ENCODE data around the gene DIAPH3. TPM values are rescaled to one million over a fixed set of nuclear protein-coding genes. Genes with fewer than 3 reads are reported as not detected.
A peak's percentile ranks its signal among the peaks of the same experiment; 100 is the strongest.

The DIAPH3 gene
- total RNA-seq, 2 donors from 2014 or later, result 7.1 to 8.0 TPM

DNA sequence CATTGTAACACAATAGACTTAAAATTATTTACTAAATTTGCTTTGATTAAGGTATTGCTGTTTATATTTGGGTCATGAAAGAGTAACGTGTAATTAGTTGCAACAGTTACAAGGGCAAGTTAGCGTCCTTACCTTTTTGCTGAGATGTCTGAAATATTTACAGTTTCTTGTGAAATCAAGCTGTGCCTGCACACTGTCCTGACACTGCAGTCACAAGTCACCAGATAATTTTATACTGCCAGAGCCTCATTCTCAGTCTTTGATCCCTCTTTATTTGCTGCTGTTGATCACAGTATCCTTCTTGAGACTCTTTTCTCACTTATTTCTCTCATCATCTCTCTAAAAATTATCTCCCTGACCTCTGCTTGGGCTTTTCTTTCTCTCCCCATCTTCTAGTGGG, 8.4 kb upstream of the DIAPH3 start:
- no peak for ATAC-seq (ENCODE audit: insufficient number of reproducible peaks, low FRiP score, low read depth)
- no peaks in the 10 kb centered on the region for H3K9me3 ChIP-seq
- no peaks in the 10 kb centered on the region for H3K27me3 ChIP-seq (replicated peaks; ENCODE audit: insufficient read depth)
- H3K27ac ChIP-seq, result no peak overlapping the region
- TF ChIP-seq, protein P1, sequence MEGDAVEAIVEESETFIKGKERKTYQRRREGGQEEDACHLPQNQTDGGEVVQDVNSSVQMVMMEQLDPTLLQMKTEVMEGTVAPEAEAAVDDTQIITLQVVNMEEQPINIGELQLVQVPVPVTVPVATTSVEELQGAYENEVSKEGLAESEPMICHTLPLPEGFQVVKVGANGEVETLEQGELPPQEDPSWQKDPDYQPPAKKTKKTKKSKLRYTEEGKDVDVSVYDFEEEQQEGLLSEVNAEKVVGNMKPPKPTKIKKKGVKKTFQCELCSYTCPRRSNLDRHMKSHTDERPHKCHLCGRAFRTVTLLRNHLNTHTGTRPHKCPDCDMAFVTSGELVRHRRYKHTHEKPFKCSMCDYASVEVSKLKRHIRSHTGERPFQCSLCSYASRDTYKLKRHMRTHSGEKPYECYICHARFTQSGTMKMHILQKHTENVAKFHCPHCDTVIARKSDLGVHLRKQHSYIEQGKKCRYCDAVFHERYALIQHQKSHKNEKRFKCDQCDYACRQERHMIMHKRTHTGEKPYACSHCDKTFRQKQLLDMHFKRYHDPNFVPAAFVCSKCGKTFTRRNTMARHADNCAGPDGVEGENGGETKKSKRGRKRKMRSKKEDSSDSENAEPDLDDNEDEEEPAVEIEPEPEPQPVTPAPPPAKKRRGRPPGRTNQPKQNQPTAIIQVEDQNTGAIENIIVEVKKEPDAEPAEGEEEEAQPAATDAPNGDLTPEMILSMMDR (IDR thresholded peaks at IDR 0.05), result no peak
- no peaks in the 10 kb centered on the region for H3K36me3 ChIP-seq
- no peak overlapping the region for H3K4me3 ChIP-seq
- H3K4me1 ChIP-seq (ENCODE audit: control insufficient read depth in 1 of 2, low read depth in 2 of 2), result no peaks in the 10 kb centered on the region
- DNase-seq (ENCODE audit: low spot score), result no peak

DNA sequence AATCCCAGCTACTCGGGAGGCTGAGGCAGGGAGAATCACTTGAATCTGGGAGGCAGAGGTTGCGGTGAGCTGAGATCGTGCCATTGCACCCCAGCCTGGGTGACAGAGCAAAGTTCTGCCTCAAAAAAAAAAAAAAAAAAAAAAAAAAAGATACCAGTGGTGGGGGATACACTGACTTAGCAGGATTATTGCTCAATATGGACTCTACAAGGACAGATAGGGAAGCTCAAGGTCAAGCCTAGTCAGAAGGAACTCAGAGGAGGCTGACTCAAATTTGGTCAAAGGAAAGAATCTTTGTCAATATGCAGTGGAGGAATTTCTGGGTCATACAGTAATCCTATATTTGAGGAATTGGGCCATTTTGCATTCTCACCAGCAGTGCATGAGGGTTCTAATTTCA, 6.7 kb upstream of the DIAPH3 start:
- DNase-seq (ENCODE audit: low spot score), result no peak
- Histone ChIP-seq H3K27me3 (replicated peaks; ENCODE audit: insufficient read depth) (no peaks in the 10 kb centered on the region), H3K9me3 (no peaks in the 10 kb centered on the region), H3K36me3 (no peaks in the 10 kb centered on the region), H3K4me1 (ENCODE audit: control insufficient read depth in 1 of 2, low read depth in 2 of 2) (peaks cover 0 to 2% of the 10 kb centered on the region in 2 donors), H3K4me3 (no peak overlapping the region), H3K27ac (no peak overlapping the region)
- TF ChIP-seq, protein P1 (IDR thresholded peaks at IDR 0.05), result no peak
- no peak for ATAC-seq (ENCODE audit: insufficient number of reproducible peaks, low FRiP score, low read depth)

DNA sequence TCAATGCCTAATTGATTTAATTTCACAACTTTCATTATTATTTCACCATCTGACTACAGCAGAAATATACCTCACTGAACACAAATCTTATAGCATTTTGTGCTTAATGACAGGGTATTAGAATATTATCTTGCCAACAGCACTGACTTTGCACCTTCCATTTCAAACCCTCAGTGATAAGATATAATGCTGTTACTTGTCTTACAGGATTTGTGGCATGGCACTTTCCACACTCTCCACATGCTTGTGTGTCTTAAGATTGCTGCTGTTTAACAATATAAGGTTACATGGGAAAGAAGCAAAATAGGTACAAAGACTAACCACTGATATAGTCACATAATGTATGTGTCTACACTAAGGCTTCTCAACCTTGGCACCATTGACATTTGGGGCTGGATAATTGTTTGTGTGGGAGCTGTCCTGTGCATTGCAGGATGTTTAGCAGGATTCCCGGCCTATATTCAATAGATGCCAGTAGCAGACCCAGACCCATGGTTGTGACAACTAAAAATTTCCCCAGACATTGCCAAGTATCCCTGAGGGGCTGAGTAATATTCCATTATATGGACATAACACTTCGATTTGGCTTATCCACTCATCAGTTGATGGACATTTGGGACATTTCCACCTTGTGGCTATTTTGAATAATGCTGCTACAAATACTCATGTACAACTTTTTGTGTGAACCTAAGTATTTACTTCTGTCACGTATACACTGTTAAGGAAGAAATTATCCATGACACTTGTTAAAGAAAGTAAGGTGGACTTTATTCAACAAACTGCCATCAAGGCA, 5.7 kb upstream of the DIAPH3 start:
- Histone ChIP-seq H3K4me3 (no peak overlapping the region), H3K27ac (no peak overlapping the region), H3K4me1 (ENCODE audit: control insufficient read depth in 1 of 2, low read depth in 2 of 2) (peaks cover 5 to 12% of the 10 kb centered on the region in 2 donors), H3K27me3 (replicated peaks; ENCODE audit: insufficient read depth) (no peaks in the 10 kb centered on the region), H3K36me3 (no peaks in the 10 kb centered on the region), H3K9me3 (no peaks in the 10 kb centered on the region)
- no peak for ATAC-seq (ENCODE audit: insufficient number of reproducible peaks, low FRiP score, low read depth)
- TF ChIP-seq, protein P1 (IDR thresholded peaks at IDR 0.05), result no peak
- DNase-seq (ENCODE audit: low spot score), result no peak

DNA sequence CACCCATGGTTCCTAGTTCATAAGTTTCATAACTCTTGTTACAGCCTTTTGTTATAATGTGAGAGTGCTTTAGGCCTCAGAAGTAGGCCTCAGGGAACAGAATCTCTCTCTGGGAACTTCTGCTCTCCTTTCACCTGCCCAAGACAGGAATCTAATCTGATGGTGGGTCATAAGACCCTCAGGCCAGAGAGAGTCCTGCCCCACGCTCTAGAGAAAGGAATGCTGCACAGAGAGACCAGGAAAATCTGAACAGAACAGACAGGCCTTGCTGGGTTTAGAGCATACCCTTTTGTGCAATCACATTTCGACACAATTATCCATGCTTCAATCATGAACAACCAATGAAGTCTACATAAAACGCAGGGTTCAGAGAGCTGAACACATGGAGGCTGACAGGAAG, 3.4 kb upstream of the DIAPH3 start:
- Histone ChIP-seq H3K4me1 (ENCODE audit: control insufficient read depth in 1 of 2, low read depth in 2 of 2) (peaks cover 5 to 14% of the 10 kb centered on the region in 2 donors), H3K9me3 (no peaks in the 10 kb centered on the region), H3K36me3 (no peaks in the 10 kb centered on the region), H3K27ac (no peak overlapping the region), H3K27me3 (replicated peaks; ENCODE audit: insufficient read depth) (no peaks in the 10 kb centered on the region), H3K4me3 (no peak overlapping the region)
- DNase-seq (ENCODE audit: low spot score), result no peak
- no peak for ATAC-seq (ENCODE audit: insufficient number of reproducible peaks, low FRiP score, low read depth)
- TF ChIP-seq, protein P1 (IDR thresholded peaks at IDR 0.05), result no peak

DNA sequence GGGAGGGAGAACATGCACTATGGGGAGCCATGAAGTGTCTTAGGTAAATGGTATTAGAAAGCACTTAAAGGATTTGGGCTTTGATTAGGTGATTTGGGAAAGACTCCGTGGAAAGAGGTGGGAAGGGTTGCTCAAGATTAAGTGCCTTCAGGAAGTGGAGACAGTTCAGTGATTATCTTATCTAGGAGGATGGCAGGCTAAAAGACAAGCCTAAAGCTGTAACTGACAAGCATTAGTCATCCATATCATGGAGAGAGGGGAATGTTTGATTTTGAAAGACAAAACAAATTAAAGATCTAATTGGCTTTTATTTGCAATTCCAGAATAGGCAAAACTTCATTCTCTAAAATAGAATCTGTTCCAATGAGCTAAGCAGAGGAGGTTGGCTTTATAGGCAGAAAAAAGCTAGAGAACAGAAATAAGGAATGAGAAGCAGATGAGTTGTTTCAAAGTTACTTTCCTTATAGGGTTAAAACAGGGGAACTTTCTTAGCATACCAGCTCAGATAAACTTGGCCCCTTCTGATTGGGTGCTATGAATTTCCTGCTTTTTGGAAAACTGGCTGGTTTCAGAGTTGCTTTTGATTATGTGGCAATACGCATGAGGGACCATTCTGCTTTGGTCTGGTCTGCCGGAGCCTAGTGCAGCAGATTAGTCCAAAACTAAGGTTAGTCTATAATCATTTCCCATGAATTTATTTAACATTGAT, 1.8 kb upstream of the DIAPH3 start:
- H3K27ac ChIP-seq, result peak overlapping the region; percentile 91 to 94
- H3K4me3 ChIP-seq, result no peak overlapping the region
- TF ChIP-seq, protein P1 (IDR thresholded peaks at IDR 0.05), result no peak
- no peaks in the 10 kb centered on the region for H3K36me3 ChIP-seq
- peaks cover 5 to 14% of the 10 kb centered on the region in 2 donors for H3K4me1 ChIP-seq (ENCODE audit: control insufficient read depth in 1 of 2, low read depth in 2 of 2)
- H3K9me3 ChIP-seq, result no peaks in the 10 kb centered on the region
- DNase-seq (ENCODE audit: low spot score) (no peak), ATAC-seq (ENCODE audit: insufficient number of reproducible peaks, low FRiP score, low read depth) (no peak)
- no peaks in the 10 kb centered on the region for H3K27me3 ChIP-seq (replicated peaks; ENCODE audit: insufficient read depth)

Measured in thoracic aorta (tissue), 2 donors.